GM19238 (cell line): Measurements from ENCODE around the gene GEN1.
A peak's percentile ranks its signal among the peaks of the same experiment; 100 is the strongest.

ENCODE experiments used
- DNase-seq: peaks from one replicate; pipeline ENCODE4 v3.0.0; 2011; ENCODE audit warnings: low spot score; ENCODE audit not compliant: insufficient read length

Gene GEN1

DNA sequence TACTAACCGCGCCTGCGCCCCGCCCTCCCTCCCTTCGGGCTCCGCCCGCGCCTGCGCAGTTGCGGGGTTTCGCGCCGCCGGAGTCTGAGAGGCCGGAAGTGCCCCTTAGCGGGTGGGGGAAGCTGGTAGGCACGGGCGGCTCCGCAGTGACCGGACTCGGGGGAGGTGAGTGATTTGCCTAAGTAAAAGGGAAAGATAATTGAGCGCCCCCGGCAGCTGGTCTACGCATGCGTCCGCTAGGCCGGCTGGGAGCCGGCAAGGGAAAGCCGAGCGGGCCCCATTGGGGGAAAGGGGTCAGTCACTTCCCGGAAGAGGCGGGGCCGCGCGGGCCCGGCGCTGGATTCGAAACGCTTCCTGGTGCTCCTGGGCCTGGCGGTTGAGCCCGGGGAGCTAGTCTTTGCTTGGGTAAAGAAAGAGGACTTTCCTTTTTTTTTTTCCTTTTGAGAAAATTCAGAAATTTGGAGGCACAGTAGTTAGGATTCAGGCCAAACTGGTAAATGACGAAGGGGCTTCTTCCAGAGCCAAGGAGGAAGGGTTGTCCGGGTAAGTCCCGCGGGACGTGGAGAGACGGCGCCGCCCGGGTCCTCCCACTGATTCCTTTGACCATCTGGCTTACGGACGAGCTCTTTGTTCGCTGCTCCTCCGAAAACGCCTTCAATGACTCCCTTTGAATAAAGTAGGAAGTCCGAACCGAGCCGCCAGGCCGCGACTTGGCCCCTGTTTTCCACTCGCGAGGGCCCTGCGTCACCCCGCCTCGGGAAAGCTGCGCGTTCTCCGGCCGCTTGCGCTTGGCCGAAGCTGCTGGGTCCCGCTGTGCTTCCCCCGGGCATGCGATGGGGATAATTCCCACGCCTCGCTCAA is at the start of gene GEN1, which contains the start of gene SMC6:
Gene GEN1, plus strand, starts transcription at position 336 of the 861 bp plus-strand sequence. CDS start 5,806 bp downstream, outside the sequence.
Gene SMC6, minus strand, starts transcription at position 8 of the 861 bp plus-strand sequence. CDS start 7,864 bp downstream, outside the sequence.
- DNase-seq: peak; percentile 78

GRCh38 chr2:17706845-17707244 is 47.1 kb upstream of the GEN1 start:
- DNase-seq: no peak

DNA sequence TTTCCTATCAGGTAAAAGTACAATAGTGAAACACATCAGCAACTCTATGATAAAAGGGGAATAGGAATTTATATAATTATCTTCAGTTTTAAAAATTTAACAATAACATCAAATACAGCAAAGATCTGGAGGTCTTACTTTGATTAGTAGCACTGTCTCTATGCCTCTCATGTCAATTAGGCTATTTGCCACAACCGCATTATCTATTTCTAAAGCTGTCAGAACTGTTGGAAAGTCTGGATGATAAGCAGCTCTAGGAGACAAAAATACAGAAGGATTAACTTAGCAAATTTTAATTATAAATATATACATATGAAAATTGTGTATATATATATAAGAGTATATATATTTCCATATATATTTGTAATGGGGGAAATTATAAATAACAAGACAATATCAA is 45.4 kb upstream of the GEN1 start:
- no peak for DNase-seq

DNA sequence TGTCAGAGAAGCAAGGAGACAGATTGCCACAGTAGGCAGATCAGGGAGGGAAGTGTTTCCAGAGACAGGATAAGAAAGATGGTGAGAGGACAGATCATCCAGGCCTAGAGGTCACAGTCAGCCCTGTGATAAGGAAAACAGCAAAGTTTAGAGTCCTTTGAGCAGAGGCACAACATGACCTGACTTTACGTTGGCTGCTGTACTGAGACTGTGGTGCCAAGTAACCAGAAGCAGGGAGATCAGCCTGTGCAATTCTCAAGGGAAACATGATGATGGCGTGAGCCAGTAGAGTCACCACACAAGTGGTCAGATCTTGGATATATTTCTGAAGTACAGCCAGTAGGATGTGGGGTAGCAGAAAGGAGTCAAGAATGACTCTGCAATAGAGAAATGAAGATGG is 44.0 kb upstream of the GEN1 start:
- no peak for DNase-seq

DNA sequence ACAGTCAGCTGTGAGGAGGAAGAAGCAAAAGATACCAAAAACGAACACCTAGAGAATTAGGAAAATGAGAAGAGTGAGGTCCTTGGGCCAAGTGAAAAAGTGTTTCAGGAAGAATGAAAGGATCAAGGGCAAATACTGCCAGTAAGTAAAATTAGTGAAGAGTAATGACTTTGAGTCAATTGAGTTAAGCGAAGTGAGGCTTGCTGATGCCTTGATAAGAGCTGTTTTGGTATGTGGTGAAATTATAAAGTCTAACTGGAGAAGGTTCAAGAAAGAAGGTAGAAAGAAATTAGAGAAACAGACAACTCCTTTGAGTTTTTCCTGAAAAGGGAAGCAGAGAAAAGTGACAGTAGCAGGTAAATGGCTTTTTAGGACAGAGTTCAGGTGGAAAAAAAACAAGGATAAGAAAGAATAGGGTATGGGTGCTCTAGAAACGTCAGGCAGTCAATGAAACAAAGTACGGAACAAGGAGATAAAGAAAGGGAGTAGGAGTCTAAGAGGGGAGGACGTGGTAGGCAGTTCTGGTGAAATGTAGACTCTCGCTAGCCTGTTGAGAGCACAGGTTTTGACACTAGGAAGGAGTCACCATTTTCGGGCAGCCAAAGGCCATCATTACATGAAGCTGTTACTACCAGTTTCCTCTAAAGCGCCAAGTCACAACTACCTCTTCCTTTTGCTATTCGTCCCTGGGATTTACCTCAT is 43.2 kb upstream of the GEN1 start:
- DNase-seq: no peak

- no peak for DNase-seq
Observed at GRCh38 chr2:17713291-17713690, 40.6 kb upstream of the GEN1 start.

DNA sequence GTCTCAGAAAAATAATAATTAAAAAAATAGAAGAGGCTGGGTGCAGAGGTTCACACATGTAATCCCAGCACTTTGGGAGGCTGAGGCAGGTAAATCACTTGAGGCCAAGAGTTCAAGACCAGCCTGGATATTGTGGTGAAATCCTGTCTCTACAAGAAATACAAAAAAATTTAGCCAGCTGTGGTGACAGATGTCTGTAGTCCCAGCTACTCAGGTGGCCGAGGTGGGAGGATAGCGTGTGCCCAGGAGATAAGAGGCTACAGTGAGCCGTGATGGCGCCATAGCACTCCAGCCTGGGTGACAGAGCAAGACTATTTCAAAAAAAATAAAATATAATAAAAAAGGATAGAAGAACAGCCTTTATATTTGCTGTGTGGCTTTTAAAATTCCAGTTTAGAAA is 36.3 kb upstream of the GEN1 start:
- DNase-seq: no peak

- DNase-seq: no peak
Observed at GRCh38 chr2:17718689-17719088, 35.2 kb upstream of the GEN1 start.

DNA sequence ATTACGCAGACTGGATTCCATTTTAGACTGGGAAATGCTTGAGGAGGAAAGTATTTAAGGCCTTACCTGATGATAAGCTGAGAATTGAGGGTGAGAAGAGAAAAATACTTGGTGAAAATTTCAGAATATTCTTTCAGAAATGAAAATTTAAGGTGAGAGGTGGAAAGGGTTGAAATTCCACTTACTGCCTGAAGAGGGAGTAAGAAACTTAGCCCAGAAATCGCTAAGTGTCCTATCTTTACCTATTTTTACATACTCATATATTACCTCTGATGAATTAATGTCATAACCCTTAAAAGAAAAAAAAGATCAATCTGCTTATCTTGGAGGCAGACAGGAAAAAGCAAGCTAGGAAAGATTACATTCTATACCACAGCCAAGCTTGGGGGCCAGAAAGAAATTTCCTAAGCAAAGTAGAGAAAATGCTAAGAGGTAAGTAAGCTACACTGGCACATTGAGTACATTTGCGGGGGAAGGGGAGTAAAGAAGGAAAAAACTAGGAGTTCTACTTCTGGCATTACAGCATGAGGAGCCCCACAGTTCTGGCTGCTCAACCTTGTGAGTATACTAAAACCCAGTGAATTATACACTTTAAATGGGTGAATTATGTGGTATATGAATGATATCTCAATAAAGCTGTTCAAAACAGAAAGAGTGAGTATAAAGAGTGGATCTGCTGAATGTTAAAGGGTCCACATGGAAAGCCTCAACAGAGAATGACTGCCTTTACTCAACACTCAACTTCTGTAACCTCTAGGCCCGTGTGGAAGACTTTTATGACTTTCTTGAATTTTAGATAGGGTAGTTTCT is 34.2 kb upstream of the GEN1 start:
- DNase-seq: peak; percentile 4

GRCh38 chr2:17728210-17728609 is 25.7 kb upstream of the GEN1 start:
- DNase-seq: no peak

- DNase-seq: no peak
Observed at GRCh38 chr2:17729880-17730279, 24.1 kb upstream of the GEN1 start.

- DNase-seq: no peak
Observed at GRCh38 chr2:17733599-17733998, 20.3 kb upstream of the GEN1 start.

DNA sequence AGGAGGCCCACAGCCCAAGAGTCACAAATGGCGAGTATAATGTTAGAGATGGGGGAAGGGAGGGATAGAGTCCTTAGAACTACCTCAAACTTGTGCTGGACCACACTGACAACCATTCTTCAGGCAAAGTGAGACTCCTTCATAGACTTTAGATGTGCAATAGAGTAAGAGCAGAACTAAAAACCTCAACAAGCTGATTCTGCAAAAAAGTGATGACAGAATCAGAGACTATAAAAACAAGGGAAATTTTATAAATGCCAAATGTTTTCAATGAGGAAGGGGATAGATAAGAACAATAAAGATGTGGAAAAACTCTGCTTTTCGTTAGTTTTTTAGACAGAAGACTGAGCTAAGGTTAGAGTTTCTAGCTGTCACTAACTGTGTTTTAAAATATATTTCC is 18.1 kb upstream of the GEN1 start:
- no peak for DNase-seq

- no peak for DNase-seq
Observed at GRCh38 chr2:17736989-17737388, 16.9 kb upstream of the GEN1 start.

DNA sequence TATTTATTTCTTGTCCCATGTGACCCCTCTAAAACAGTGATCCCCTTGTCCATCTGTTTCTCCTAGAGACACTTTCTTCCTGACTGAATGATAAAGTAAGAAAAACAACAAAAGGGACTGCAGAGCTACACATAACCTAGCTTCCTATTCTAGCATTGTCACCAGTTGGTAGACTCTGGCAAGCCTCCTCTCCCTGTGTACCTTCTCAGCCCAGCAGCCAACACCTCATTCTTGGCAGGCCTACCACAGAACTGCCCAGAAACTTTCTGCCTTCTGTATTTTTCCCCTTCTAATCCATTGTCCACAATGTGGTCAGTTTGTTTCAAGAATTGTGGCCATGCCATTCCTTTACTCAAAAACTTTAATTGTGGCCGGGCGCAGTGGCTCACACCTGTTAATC is 13.7 kb upstream of the GEN1 start:
- DNase-seq: no peak

GRCh38 chr2:17747684-17748452 is 6.1 kb upstream of the GEN1 start:
- DNase-seq: no peak

- DNase-seq: no peak
Observed at GRCh38 chr2:17748745-17749144, 5.2 kb upstream of the GEN1 start.

DNA sequence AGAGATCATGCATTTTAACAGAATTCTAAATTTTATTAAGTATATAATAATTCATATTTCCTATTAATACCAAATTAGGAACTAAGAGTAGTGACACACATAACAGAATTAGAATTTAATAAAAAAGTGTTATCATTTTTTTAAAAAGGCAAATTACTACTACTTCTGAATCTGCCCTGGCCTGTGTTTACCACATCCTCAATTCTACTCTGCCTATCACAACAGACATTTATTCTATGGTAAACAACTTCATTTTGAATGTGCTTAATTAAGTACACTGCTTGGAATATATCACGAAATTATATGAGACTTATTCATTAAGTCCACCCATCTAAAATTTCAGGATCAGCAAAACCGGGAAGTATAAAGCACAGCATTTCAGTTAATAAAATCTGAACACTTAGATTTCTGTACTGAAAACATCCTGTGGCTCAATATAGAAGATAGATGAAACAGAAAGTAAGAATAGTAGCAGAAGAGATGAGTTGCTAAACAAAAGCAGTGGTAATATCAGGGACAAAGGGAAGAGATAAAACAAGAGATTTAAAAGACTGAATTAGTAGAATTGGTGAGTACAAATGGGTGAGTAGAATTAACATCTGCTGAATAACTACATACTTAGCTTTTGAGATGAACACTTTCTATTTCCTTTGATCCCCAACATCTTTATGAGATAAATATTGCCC is 4.0 kb upstream of the GEN1 start:
- no peak for DNase-seq

DNA sequence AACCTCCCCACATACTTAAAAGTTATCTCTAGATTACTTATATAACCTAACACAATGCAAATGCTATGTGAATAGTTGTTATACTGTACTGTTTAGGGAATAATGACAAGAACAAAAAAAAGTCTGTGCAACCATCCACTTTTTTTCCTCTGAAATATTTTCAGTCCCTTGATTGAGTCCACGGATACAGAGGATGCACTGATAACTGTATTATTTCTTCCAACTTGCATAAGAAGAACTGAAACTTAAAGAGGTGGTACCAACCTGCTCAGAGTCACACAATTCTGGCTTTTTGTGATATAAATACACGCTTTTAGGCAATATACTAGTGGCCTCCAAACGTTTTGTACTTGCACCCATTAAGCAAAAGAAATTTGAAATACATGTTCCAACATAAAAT is 1.7 kb upstream of the GEN1 start:
- DNase-seq: no peak
